Measurements from ENCODE around the gene COPG1. TPM values are rescaled to one million over a fixed set of nuclear protein-coding genes. Genes with fewer than 3 reads are reported as not detected.
A peak's percentile ranks its signal among the peaks of the same experiment; 100 is the strongest.

COPG1 gene
- total and polyA plus RNA-seq, 9 of the 15 experiments (the other 6 are each of a cell fraction or from before 2014, with no cell fraction given), result 40.3 to 105 (median 62.4) TPM

- TF ChIP-seq ZNF354B (CRISPR knock-in tag; IDR thresholded peaks at IDR 0.05), result no peak
- peak; percentile 96 for TF ChIP-seq RBM22 (IDR thresholded peaks at IDR 0.05; ENCODE audit: low read depth, low read length, poor library complexity, severe bottlenecking)
- no peak for TF ChIP-seq E2F4 (CRISPR knock-in tag; IDR thresholded peaks at IDR 0.05; ENCODE audit: low read depth)
- peak; percentile 35; the same call in 1 of the 2 replicates for TF ChIP-seq GABPB1 (CRISPR knock-in tag; IDR thresholded peaks at IDR 0.05)
- TF ChIP-seq TRIM25 (IDR thresholded peaks at IDR 0.05; ENCODE audit: borderline replicate concordance), result no peak
- peak; percentile 88 for TF ChIP-seq MXI1 (IDR thresholded peaks at IDR 0.05; ENCODE audit: low read depth, low read length)
- TF ChIP-seq HBP1 (CRISPR knock-in tag; IDR thresholded peaks at IDR 0.05), result no peak
- no peak for TF ChIP-seq PHF20 (IDR thresholded peaks at IDR 0.05; ENCODE audit: partially characterized antibody)
- peak; percentile 16; the same call in 1 of the 2 replicates for TF ChIP-seq ZBTB7A (IDR thresholded peaks at IDR 0.05; ENCODE audit: borderline replicate concordance, control insufficient read depth, low read depth, low read length)
- peak; percentile 10 to 37 (median 32); a peak in 3 of 6 replicates for TF ChIP-seq CTCF (IDR thresholded peaks at IDR 0.05 in 2 of 3, conservative IDR thresholded peaks at IDR 0.05 in 1 of 3; ENCODE audit: insufficient read depth in 2 of 3, low read depth in 1 of 3, low read length in 3 of 3)
- peak; percentile 78 for TF ChIP-seq PCBP1 (IDR thresholded peaks at IDR 0.05; ENCODE audit: low read depth, low read length, poor library complexity, severe bottlenecking)
- TF ChIP-seq ELK3 (CRISPR knock-in tag; IDR thresholded peaks at IDR 0.05), result no peak
- TF ChIP-seq ZNF695 (CRISPR knock-in tag; IDR thresholded peaks at IDR 0.05), result no peak
- TF ChIP-seq MEF2A (IDR thresholded peaks at IDR 0.05; ENCODE audit: control insufficient read depth, low read depth, low read length), result 0 out of 2 replicates have a peak, but pooled peaks have one; percentile 0
- peak; percentile 55; the same call in 1 of the 2 replicates for TF ChIP-seq ZNF449 (CRISPR knock-in tag; IDR thresholded peaks at IDR 0.05)
- TF ChIP-seq MYNN (IDR thresholded peaks at IDR 0.05), result peak; percentile 93
- no peak; the same call in 1 of the 2 replicates for TF ChIP-seq MYNN (CRISPR knock-in tag; IDR thresholded peaks at IDR 0.05)
Observed at GRCh38 chr3:129314386-129315222, 65.2 kb downstream of the COPG1 start (continued).

Measured in K562 (cell line).